ENCODE results near the gene HTRA1. TPM values are rescaled to one million over a fixed set of nuclear protein-coding genes. Genes with fewer than 3 reads are reported as not detected.
A peak's percentile ranks its signal among the peaks of the same experiment; 100 is the strongest.

HTRA1 gene
- total RNA-seq, 1 donor from 2014 or later: 94.2 TPM

GRCh38 chr10:122454603-122455080 is 6.7 kb upstream of the HTRA1 start, which contains the start of gene ARMS2:
Gene ARMS2 (plus strand): TSS chr10:122454653. CDS start chr10:122454728, 75 bp downstream.
- DNase-seq (ENCODE audit: low read depth, low spot score): no peak

GRCh38 chr10:122455376-122456079 is 5.8 kb upstream of the HTRA1 start:
- no peak for DNase-seq (ENCODE audit: low read depth, low spot score)

- DNase-seq (ENCODE audit: low read depth, low spot score): no peak
Observed at GRCh38 chr10:122457934-122458333, 3.4 kb upstream of the HTRA1 start.

DNA sequence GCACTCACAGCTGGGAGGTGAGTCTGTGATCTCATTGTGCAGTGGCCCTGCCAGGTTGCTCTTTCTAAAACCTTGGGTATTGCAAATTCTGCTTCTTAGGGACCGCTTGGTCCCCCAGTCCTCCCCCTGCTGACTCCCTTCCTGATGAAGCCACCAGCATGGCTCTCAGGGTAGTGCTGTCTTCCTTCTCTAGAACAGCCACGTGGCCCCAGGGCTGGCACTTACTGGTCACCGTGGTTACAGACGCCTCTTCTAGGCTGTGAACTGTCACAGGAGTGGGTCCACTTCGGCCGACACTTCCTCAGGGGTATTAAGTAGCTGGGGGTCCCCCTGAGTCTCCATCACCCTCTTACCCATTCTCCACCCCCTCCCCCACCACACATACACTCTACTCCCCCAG is 2.7 kb upstream of the HTRA1 start:
- no peak for DNase-seq (ENCODE audit: low read depth, low spot score)

DNA sequence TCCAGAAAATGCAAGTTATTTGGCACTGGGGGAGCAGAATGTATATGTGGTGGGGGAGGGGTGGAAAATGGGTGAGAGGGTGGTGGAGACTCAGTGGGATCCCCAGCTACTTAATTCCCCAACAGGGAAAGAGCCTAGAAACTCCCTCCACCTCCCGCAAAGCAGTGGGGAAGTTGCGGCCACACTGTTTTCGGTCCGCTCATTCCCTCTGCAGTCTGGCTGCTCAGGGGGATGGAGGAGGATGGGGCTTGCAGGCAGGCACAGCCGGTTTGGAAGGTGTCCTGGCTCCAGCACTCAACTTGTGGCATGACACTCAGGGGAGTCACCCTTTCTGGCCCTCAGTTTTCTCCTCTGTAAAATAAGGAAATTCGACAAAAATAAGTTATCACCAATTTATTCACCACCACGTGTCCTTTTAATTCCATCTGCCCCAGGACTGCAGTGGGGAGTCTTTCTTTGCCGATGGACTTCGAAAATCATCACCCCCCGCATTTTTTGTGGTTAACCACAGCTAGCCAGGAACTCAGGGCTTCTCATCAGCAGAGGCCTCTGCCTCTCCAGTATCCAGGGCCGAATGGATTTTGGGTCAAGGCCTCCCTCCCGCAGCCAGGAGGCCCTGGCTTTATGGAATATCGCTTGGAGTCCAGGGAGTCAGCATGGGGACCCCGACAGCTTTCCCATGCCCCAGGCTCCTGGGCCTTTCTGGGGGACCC is 1.6 kb upstream of the HTRA1 start:
- DNase-seq (ENCODE audit: low read depth, low spot score): no peak

DNA sequence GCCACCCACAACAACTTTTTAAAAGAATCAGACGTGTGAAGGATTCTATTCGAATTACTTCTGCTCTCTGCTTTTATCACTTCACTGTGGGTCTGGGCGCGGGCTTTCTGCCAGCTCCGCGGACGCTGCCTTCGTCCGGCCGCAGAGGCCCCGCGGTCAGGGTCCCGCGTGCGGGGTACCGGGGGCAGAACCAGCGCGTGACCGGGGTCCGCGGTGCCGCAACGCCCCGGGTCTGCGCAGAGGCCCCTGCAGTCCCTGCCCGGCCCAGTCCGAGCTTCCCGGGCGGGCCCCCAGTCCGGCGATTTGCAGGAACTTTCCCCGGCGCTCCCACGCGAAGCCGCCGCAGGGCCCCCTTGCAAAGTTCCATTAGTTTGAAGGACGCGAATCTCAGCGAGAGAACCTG is 461 bp upstream of the HTRA1 start:
- DNase-seq (ENCODE audit: low read depth, low spot score): no peak

DNA sequence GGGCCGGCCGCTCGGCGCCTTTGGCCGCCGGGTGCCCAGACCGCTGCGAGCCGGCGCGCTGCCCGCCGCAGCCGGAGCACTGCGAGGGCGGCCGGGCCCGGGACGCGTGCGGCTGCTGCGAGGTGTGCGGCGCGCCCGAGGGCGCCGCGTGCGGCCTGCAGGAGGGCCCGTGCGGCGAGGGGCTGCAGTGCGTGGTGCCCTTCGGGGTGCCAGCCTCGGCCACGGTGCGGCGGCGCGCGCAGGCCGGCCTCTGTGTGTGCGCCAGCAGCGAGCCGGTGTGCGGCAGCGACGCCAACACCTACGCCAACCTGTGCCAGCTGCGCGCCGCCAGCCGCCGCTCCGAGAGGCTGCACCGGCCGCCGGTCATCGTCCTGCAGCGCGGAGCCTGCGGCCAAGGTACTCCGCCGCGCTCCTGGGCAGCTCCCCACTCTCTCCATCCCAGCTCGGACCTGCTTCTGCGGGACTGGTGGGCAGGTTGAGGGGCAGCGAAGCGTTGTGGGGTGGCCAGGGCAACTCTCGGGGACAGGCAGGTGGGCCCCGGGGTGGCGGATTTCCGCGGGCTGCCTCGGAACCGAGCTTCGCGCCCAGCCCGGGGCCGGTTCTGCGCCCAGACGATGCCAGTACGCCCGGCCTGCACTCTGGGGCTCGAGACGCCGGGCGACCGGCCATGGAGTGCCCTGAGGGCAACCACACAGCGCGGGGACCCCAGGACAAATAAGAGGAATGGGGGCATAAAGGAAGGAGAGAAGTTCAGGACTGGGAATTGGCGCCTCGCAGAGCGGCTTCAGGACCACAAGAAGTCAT is 578 bp downstream of the HTRA1 start:
- DNase-seq (ENCODE audit: low read depth, low spot score): no peak

DNA sequence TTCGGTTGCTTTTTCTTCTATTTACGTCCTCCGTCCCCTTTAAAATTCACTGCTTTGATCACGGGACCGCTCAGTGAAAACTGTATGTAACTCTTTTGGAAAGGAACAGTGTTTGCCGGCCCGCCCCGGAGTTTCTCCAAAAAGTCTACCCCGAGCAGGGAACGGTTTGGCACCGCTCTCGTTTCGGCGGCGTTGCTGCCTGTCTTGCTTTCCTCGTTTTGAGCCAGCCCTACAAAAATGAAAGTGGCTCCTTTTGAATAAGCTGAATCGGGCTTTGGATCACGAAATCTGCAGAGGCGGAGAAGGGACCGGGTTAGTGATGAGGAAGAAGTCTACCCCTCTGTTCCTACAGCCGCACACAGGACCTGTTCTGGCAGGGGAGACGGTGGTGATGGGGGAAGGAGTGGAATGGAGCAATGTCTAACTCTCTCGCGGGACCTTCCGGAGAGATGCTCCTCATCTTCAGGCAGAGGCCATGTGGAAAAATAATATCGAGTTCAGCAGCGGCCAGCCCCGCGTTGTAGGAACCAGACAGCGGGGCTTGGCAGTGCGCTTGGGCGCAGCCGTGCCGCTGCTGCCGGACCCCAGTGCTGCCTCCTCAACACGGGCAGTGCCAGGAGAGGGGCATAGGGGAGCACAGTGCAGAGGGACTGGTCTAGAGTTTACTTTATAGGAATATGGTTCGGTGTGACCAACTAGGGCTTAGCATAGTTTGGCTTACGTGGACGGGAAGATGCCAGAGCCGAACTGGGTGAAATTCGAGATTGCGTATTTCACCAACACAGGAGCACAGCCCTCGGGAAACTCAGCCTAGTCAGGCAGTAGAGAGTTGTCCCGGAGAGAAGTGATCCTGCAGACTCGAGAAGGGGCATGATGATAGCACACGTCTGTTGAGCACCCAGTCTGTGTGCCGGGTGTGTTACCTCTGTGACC is 1.4 kb downstream of the HTRA1 start:
- DNase-seq (ENCODE audit: low read depth, low spot score): no peak

DNA sequence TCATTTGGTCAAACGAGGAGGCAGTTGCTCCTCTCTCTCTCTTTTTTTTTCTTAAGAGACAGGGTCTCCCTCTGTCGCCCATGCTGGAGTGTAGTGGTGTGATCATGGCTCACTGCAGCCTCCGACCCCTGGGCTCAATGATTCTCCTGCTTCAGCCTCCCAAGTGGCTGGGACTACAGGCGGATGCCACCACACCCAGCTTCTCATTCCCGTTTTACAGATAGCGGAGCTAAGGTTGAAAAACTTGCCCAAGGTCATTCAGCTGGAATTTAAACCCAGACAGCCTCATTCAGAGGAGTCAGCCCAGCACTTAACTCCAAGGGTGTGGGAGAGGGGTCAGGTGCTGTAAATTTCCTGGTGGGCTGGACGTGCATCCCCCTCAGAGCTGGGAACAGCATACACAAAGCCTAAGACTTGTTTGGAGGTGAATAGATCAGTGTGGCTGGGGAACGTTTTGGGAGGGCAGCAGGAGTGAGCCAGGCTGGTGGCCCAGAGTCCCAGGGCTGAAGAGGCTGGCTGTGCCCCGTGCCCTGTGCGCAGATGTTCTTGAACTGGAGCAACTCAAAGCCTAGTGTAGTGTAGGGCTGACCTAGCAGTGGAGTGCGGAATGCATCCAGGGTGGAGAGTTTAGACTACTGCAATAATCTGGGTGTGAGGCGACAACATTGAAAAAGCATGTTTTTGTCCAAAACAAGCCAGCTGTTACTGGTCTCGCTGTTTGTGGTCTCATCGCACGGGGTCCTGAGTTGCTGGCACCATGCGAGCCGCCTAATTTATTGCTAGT is 2.3 kb downstream of the HTRA1 start:
- DNase-seq (ENCODE audit: low read depth, low spot score): no peak

DNA sequence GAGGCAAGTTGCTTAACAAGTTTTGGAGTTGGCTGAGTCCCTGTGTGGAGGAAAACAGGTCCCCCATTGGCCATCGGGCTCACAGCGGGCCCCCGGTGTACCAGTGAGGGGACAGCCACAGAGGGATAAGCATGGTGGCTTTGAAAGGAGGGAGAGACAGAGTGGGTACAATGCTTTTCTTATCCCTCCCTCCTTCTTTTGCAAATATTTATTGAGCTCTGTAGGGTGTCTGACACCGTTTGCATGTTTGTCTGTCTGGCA is 2.8 kb downstream of the HTRA1 start:
- no peak for DNase-seq (ENCODE audit: low read depth, low spot score)

DNA sequence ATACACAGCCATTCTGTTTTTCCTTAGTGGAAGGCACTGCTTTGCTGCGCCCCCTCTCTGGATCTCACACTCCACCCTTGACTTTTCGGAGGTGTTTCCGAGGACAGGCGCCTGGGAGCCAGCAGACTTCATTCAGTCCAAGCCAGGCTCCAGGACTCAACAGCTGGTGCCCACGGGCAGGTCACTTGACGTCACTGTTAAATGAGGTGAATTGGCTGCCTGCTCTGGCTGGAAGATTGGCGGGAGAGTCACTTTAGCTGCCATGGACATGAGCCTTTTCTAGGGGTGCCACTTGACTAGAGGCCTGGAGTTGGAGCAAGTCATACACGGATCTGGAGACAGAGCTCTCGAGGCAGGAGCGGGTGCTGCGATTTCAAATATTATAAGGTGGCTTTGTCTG is 3.2 kb downstream of the HTRA1 start:
- DNase-seq (ENCODE audit: low read depth, low spot score): no peak

- no peak for DNase-seq (ENCODE audit: low read depth, low spot score)
Observed at GRCh38 chr10:122465401-122466040, 4.2 kb downstream of the HTRA1 start.

- no peak for DNase-seq (ENCODE audit: low read depth, low spot score)
Observed at GRCh38 chr10:122466951-122467381, 5.6 kb downstream of the HTRA1 start.

- DNase-seq (ENCODE audit: low read depth, low spot score): no peak
Observed at GRCh38 chr10:122467701-122468100, 6.3 kb downstream of the HTRA1 start.

DNA sequence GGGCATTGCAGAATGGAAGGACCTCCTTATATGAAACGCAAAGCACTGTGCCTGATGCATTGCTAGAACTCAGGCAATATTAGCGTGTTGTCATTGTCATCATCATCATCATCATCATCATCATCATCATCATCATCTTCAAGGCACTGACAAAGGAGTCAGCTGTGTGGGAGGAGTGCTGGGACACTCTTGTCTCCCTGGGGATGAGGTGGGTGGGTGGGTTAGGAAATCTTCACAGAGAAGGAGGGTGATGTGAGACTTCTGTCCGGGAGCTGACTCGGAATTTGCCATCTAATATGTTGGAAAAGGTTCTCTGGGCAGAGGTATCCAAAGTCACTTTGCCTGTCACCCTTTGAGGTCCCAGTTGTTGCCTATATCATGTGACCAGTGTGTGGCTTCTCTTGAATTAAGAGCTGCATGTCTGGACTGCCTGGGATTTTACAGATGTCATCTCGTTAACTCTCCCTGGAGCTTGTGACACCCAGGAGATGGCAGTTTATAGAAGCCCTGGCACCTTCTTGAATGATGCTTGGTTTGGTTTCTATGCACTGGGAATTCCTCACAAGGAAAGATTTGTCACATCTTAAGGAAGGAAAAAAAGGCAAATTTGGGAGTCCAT is 7.1 kb downstream of the HTRA1 start:
- DNase-seq (ENCODE audit: low read depth, low spot score): no peak

DNA sequence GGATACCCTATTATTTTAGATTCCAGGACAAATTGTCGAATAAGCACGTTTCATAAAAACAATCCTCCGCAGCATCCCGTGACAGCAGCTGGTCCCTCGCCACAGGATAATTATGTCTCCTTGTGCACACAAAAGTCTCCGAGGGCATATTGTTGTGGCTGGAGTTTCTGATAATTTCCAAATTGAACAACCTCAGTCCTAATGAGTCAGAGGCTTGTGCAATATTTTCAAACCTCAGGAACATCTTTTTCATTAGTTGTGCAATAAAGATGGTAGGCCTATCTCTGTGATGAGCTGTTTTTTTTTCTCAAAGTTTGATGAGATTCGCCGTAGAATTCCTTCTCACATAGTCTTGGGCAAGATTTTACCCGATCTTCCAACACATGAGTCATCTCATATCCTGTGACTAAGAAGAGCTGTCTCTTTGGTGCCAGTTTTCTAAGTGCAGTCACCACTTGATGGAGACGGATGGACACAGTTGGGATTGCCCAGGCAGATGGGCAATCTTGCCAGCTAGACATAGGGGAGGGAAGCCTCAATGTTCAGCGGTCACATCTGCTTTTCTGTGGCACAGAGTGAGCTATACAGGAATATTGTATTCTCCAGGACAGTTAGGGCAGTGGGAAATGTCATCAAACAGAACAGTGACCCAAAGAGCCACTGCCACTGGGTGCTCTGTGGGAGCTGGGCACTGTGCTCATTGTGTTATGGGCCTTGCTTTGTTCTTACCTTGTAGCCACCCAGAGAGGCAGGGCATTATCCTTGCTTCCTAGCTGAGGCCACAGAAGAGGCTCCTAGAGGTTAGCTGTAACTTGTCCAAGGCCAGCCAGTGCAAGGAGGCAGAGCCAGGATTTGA is 7.8 kb downstream of the HTRA1 start:
- DNase-seq (ENCODE audit: low read depth, low spot score): peak; percentile 37

DNA sequence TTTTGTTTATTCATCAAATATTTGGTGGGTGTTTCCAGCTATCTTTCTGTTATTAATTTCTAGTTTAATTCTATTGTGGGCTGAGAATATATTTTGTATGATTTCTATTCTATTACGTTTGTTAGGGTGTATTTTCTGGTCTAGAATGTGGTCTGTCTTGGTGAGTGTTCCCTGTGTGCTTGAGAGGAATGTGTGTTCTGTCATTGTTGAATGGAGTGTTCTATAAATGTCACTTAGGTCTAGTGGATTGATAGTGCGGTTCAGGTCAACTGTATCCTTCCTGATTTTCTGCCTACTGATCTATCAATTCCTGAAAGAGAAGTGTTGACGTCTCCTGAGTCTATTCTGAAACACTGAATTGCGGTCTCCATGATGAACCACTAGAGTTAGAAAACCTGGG is 8.5 kb downstream of the HTRA1 start:
- no peak for DNase-seq (ENCODE audit: low read depth, low spot score)

DNA sequence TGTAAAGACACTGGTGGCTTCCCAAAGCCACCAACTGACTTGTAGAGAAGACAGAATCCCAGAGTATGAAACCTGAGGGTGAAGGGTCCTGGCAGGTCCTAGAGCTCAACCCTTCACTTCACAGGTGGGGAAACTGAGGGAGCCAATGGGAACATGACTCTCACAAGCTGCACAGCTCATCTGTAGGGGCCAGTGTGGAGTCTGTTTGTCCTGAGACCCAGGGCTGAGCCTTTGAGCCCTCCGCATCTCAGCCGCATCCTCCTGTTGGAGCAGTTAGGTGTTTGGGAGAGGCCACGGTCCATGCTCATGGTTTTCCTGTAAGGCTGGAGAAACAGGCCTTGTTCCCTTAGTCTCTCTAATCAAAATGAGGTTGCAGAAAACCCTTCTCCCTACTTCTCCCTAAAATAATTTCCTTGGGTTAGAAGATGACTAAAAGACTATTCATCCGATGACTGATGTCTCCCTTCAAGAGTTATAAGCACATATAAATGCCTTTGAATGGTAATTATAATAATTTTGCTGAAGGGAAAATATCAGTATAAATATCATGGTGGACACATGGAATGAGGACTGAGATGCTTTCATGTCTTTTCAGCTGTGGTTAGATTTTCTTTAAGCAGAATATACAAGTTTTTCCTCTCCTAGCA is 10.3 kb downstream of the HTRA1 start:
- DNase-seq (ENCODE audit: low read depth, low spot score): no peak
